ENCODE results near the gene PLEKHA7. TPM values are rescaled to one million over a fixed set of nuclear protein-coding genes. Genes with fewer than 3 reads are reported as not detected.

Gene PLEKHA7
- total RNA-seq, 1 donor from 2014 or later: 9.5 TPM

DNA sequence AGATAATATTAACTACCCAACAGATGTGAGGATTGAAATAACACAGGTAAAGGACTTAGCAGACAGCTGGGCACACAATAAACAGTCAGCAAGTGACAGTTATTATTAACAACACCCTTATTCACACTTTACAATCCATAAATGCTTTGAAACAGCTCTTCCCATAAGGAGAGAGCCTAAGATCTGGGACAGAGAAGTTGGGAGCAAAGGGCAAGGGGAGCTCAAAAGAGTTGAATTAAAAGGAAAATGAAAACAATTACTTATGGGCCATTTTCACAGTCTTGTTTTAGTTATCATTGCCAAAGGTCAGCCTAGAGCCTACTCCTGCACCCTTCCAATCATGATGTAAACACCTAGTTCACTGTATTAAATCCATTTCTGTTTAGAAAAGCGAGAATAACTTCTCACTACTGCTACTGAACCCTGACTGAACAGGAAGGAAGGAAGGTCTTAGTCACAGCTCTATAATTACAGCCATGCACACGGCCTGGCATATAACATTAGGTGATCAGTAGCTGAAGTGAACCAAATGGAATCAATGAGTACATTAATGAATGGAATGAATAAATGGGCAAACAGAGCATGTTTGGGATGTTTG lies 111.3 kb downstream of the PLEKHA7 start:
- intact Hi-C loops (cut with DNase I): no loop called here
- Histone ChIP-seq H3K36me3 (no peaks in the 10 kb centered on the region), H3K4me1 (no peaks in the 10 kb centered on the region)

DNA sequence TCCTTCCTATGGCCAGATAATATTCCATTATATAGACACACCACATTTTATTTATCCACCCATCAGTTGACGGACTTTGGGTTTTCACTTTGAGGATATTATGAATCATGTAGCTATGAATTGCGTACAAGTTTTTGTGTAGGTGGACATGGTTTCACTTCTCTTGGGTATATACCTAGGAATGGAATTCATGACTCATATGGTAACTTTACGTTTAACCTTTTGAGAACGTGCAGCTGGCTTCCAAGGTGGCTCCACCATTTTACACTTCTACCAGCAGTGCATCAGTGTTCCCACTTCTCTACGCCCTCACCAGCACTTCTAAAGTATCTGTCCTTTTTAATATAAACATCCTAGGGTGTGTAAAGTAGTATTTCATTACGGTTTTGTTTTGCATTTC lies 112.0 kb downstream of the PLEKHA7 start:
- intact Hi-C loops (cut with DNase I): no loop called here
- no peak for DNase-seq (ENCODE audit: low spot score in 2 of 2)
- Histone ChIP-seq H3K4me1 (no peaks in the 10 kb centered on the region), H3K9me3 (no peaks in the 10 kb centered on the region), H3K36me3 (no peaks in the 10 kb centered on the region), H3K4me3 (no peak overlapping the region), H3K27ac (no peak overlapping the region), H3K27me3 (no peaks in the 10 kb centered on the region)
- TF ChIP-seq, protein P1, sequence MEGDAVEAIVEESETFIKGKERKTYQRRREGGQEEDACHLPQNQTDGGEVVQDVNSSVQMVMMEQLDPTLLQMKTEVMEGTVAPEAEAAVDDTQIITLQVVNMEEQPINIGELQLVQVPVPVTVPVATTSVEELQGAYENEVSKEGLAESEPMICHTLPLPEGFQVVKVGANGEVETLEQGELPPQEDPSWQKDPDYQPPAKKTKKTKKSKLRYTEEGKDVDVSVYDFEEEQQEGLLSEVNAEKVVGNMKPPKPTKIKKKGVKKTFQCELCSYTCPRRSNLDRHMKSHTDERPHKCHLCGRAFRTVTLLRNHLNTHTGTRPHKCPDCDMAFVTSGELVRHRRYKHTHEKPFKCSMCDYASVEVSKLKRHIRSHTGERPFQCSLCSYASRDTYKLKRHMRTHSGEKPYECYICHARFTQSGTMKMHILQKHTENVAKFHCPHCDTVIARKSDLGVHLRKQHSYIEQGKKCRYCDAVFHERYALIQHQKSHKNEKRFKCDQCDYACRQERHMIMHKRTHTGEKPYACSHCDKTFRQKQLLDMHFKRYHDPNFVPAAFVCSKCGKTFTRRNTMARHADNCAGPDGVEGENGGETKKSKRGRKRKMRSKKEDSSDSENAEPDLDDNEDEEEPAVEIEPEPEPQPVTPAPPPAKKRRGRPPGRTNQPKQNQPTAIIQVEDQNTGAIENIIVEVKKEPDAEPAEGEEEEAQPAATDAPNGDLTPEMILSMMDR (IDR thresholded peaks at IDR 0.05): no peak

More for the DNA sequence above, 111.3 kb downstream of the PLEKHA7 start:
- TF ChIP-seq, protein P1 (IDR thresholded peaks at IDR 0.05): no peak
- no peaks in the 10 kb centered on the region for H3K9me3 ChIP-seq
- H3K4me3 ChIP-seq: no peak overlapping the region
- no peak overlapping the region for H3K27ac ChIP-seq
- DNase-seq (ENCODE audit: low spot score in 2 of 2): no peak
- no peaks in the 10 kb centered on the region for H3K27me3 ChIP-seq

DNA sequence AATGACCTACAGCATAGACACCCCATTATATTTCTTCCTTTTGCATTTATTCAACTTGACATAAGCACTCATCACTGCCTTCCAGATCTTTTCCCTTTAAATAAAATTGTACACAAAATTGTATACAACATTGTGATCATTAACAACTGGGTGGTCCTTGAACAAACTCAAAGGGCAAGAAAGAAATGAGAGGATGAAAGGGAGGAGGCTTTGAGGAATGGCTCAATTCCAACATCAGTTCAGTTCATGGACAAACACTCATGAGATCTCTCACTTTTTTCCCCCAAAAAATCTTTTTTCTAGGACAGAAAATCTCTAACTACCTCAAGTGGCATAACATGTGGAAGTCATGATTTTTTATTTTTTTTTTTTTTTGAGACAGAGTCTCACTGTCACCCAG lies 113.7 kb downstream of the PLEKHA7 start:
- intact Hi-C loops (cut with DNase I): no loop called here
- TF ChIP-seq, protein P1 (IDR thresholded peaks at IDR 0.05): no peak
- H3K4me1 ChIP-seq: no peaks in the 10 kb centered on the region
- H3K27me3 ChIP-seq: no peaks in the 10 kb centered on the region
- H3K27ac ChIP-seq: no peak overlapping the region
- no peaks in the 10 kb centered on the region for H3K36me3 ChIP-seq
- H3K4me3 ChIP-seq: no peak overlapping the region
- no peaks in the 10 kb centered on the region for H3K9me3 ChIP-seq
- DNase-seq (ENCODE audit: low spot score in 2 of 2): no peak

DNA sequence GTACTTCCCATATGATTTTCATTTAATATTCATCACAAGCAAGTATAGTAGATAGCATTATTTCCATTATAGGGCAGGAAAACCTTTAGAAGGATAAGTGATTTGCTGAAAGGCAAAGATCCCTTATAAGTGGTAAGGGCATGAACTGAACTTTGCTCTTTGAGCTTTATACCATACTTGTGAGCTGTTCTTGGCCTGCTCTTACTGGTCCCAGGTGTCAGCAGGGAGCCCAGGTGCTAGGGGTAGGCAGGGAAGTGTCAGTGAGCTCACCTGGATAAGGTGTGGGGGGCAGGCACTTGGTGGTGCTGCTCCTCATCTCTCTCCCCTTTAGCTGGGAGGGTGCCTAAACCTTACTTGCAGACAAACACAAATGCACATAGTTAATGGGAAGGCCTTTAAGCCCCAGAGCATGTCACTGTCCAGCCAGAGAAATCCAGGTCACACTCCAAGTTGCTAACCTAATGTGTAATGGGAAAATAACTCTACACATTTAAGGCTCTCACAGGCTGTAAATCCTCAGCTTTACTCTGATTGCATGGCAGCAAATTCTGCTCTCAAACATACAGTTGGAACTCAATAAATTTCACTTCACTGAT lies 114.4 kb downstream of the PLEKHA7 start:
- Histone ChIP-seq H3K27me3 (no peaks in the 10 kb centered on the region), H3K4me3 (no peak overlapping the region), H3K4me1 (no peaks in the 10 kb centered on the region), H3K36me3 (no peaks in the 10 kb centered on the region), H3K9me3 (no peaks in the 10 kb centered on the region), H3K27ac (no peak overlapping the region)
- intact Hi-C loops (cut with DNase I): no loop called here
- TF ChIP-seq, protein P1 (IDR thresholded peaks at IDR 0.05): no peak
- DNase-seq (ENCODE audit: low spot score in 2 of 2): no peak

DNA sequence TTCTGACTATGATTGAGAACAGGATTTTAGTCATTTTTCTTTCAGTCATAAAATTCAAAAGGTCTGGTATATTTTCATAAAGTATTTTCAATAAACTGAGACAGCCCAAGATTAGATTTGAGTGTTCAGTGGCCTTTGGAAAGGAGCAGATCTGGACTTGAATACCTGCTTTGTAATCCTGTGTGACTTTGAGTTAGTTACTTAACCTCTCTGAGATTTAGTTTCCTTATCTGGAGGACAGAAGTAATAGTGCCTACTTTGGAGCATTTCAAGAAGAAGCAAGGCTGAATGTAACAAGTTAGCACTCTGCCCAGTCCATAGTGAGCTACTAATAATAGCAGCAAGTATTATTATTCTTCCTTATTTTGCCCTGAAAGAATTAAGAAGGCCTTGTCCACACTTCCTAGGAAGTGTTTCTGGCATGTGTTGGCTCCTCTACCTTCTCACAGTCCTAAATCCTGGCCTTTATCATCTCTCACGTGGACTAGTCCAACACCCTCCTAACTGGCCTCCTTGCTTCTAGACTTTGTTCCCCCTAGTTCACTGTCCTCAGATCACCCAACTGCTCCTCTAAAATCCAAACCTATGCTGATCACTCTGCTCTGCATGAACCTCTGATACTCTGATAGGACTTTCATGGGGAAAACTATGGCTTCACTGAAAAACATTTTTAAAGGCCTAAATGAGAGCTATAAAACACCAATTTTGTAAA lies 115.8 kb downstream of the PLEKHA7 start:
- no peak overlapping the region for H3K4me3 ChIP-seq
- H3K4me1 ChIP-seq: no peaks in the 10 kb centered on the region
- H3K36me3 ChIP-seq: no peaks in the 10 kb centered on the region
- no peaks in the 10 kb centered on the region for H3K27me3 ChIP-seq
- DNase-seq (ENCODE audit: low spot score in 2 of 2): no peak
- intact Hi-C loops (cut with DNase I): no loop called here
- H3K27ac ChIP-seq: no peak overlapping the region
- H3K9me3 ChIP-seq: no peaks in the 10 kb centered on the region
- TF ChIP-seq, protein P1 (IDR thresholded peaks at IDR 0.05): no peak

All from ascending aorta (tissue), 2 donors.